ENCODE data around the gene NSF.
"Not testable (repeated sequence)": the region's sequence is repeated elsewhere in the genome, so short reads cannot be mapped to it uniquely, and the experiment has no call there.

The NSF gene

GRCh38 chr17:46792071-46792470 lies 201.6 kb downstream of the NSF start:
- no peak for TF ChIP-seq CTCF (IDR thresholded peaks at IDR 0.05; ENCODE audit: low read depth, low read length, missing control alignments)
- DNase-seq (ENCODE audit: extremely low read depth, low read depth) = no peak
- H3K4me3 ChIP-seq (replicated peaks; ENCODE audit: low read depth, low read length) = no peak overlapping the region

- not testable (repeated sequence) for H3K4me3 ChIP-seq (replicated peaks; ENCODE audit: low read depth, low read length); DNase-seq (ENCODE audit: extremely low read depth, low read depth)
Observed at GRCh38 chr17:46793023-46793422, 202.6 kb downstream of the NSF start.

GRCh38 chr17:46793541-46793940 lies 203.1 kb downstream of the NSF start:
- no peak for DNase-seq (ENCODE audit: extremely low read depth, low read depth)
- no peak for TF ChIP-seq CTCF (IDR thresholded peaks at IDR 0.05; ENCODE audit: low read depth, low read length, missing control alignments)
- H3K4me3 ChIP-seq (replicated peaks; ENCODE audit: low read depth, low read length) = no peak overlapping the region

GRCh38 chr17:46794318-46794717 lies 203.8 kb downstream of the NSF start:
- no peak for TF ChIP-seq CTCF (IDR thresholded peaks at IDR 0.05; ENCODE audit: low read depth, low read length, missing control alignments)

GRCh38 chr17:46795379-46795952 lies 205.0 kb downstream of the NSF start:
- no peak for TF ChIP-seq CTCF (IDR thresholded peaks at IDR 0.05; ENCODE audit: low read depth, low read length, missing control alignments)
- H3K4me3 ChIP-seq (replicated peaks; ENCODE audit: low read depth, low read length) = no peak overlapping the region
- no peak for DNase-seq (ENCODE audit: extremely low read depth, low read depth)

More at GRCh38 chr17:46794318-46794717, 203.8 kb downstream of the NSF start:
- no peak overlapping the region for H3K4me3 ChIP-seq (replicated peaks; ENCODE audit: low read depth, low read length)
- DNase-seq (ENCODE audit: extremely low read depth, low read depth) = no peak

- no peak overlapping the region for H3K4me3 ChIP-seq (replicated peaks; ENCODE audit: low read depth, low read length)
- DNase-seq (ENCODE audit: extremely low read depth, low read depth) = no peak
- TF ChIP-seq CTCF (IDR thresholded peaks at IDR 0.05; ENCODE audit: low read depth, low read length, missing control alignments) = no peak
Observed at GRCh38 chr17:46796084-46796483, 205.6 kb downstream of the NSF start.

- H3K4me3 ChIP-seq (replicated peaks; ENCODE audit: low read depth, low read length) = no peak overlapping the region
- TF ChIP-seq CTCF (IDR thresholded peaks at IDR 0.05; ENCODE audit: low read depth, low read length, missing control alignments) = no peak
- DNase-seq (ENCODE audit: extremely low read depth, low read depth) = no peak
Observed at GRCh38 chr17:46796524-46796923, 206.1 kb downstream of the NSF start.
